ENCODE data around the gene XRCC5.
A peak's percentile ranks its signal among the peaks of the same experiment; 100 is the strongest.

The XRCC5 gene

GRCh38 chr2:216222650-216223352 is 113.7 kb downstream of the XRCC5 start:
- no peak for DNase-seq

DNA sequence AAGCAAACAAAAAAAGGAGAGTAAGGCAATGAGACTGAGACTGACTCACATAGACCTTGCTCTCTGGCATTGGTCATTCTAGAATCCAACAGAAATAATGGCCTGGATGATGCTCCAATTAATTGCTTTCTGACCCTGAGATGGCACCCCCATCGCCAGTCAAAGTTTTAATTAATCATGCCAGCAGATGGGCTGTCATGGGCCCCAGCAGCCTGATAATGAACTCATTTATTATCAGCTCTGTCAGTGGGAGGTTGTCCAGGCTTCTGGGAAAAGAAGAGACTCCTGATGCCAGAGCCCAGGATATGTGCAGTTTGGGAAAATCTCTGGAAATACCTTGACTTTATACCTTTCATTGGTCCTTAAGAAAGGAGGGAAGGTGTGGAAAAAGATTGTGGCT is 115.2 kb downstream of the XRCC5 start:
- DNase-seq, result no peak

- no peak for DNase-seq
These were observed 120.2 kb downstream of the XRCC5 start for GRCh38 chr2:216229277-216229914.

GRCh38 chr2:216231867-216232266 is 122.7 kb downstream of the XRCC5 start:
- no peak for DNase-seq

DNA sequence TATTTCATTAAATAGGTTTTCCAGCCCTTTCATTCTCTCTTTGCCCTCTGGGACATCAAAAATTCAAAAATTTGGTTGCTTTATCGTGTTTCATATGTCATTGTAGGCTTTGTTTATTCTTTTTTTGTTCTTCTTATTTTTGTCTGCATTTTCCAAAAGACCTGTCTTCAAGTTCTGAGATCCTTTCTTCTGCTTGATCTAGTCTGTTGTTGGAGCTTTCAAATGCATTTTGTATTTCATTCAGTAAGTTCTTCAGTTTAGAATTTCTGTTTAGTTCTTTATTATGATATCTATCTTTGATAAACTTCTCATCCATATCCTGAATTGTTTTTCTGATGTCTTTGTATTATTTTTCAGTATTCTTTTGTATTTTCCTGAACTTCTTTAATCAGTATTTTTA is 123.6 kb downstream of the XRCC5 start:
- DNase-seq, result no peak

DNA sequence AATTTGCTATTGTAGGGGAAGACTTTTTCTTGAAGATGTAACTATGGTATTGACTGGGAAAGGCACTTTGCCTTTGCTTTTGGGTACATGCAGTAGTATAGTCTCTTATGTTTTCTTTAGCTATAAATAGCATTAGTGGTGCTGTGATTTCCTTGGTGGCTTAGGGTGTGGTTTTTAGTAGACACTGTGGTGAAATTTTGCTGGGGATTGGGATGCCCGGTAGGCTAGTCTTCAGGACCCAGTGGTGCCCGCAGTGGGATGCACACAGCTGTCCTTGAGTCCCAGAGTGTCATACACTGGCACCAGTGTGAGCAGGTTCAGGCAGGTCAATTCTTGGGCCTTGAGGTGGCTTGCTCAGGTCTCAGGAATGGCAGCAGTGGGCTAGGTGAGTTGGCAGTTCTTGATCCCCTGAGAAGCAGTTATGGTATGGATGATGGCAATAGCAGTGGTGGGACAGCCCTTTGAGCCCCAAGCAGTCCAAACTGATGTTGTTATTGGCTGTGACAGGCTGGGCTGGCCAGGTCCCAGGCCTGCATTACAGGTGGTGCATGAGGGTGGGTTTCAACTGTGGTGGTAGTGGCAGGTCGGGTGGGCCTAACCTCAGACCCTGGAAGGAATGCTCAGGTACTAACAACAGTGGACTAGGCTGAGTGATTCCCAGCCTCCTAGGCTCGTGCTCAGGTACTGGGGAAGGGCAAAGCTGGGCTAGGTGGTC is 124.3 kb downstream of the XRCC5 start:
- DNase-seq, result no peak

- DNase-seq, result no peak
These were observed 125.0 kb downstream of the XRCC5 start for GRCh38 chr2:216234106-216234505.

- no peak for DNase-seq
These were observed 126.3 kb downstream of the XRCC5 start for GRCh38 chr2:216235462-216235861.

DNA sequence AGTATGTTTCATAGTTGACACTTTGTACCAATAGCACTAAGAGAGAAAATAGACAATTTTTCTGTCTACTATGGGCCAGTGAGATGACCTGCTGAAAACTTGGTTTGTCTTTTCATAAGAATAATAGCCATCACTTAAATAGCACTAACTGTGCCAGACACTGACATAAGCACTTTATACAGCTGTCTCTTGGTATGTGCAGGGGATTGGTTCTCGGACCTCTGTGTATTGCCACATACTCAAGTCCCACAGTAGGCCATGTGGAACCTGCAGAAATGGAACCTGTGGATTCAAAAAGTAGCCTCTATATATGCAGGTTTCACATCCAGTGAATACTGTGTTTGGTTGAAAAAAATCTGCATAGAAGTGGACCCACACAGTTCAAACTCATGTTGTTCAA is 126.7 kb downstream of the XRCC5 start:
- DNase-seq, result no peak

- DNase-seq, result no peak
These were observed 127.3 kb downstream of the XRCC5 start for GRCh38 chr2:216236486-216236885.

GRCh38 chr2:216242365-216242764 is 133.2 kb downstream of the XRCC5 start:
- peak in 1 of 56 donors; percentile 7 for DNase-seq

GRCh38 chr2:216243026-216243425 is 133.9 kb downstream of the XRCC5 start:
- DNase-seq, result no peak

- no peak for DNase-seq
These were observed 136.3 kb downstream of the XRCC5 start for GRCh38 chr2:216245391-216245975.

DNA sequence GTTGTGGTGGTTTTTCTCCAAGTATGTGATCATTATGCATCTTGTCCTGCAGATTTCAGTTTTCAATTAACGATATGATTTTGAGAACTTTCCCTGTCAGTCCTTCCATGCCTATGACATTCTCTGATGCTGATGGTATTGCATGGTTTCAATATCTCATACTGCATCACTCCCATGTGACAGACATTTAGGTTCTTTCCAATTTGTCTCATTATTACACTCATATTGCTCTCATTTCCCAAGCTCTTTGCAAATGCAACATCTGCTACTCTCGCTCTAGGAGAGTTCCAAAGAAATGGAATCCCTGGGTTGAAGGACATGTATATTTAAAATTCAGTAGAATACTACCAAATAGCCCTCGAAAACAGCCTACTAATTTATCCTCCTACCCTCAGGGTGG is 137.6 kb downstream of the XRCC5 start:
- no peak for DNase-seq

Data from nucleus accumbens (tissue), 56 donors.